Neural cell (in vitro differentiated cells): ENCODE results near the gene ARNT2. TPM values are rescaled to one million over a fixed set of nuclear protein-coding genes. Genes with fewer than 3 reads are reported as not detected.

Source experiments
- H2AFZ ChIP-seq: fragments of 200-600, 300-800 bp; sonication (generic), shearing (Covaris generic); 2 replicates; pipeline ENCODE4 v1.6.0; 2014; ENCODE audit warnings: low read depth, mild to moderate bottlenecking, antibody characterized with exemption, low read length, moderate library complexity
- H3F3A ChIP-seq: fragments of 200-600 bp; shearing (Covaris generic); 2 replicates; pipeline ENCODE4 v1.6.1; 2016; ENCODE audit warnings: mild to moderate bottlenecking, moderate library complexity, mixed read lengths, antibody characterized with exemption, low read length; ENCODE audit not compliant: insufficient read depth, poor library complexity, severe bottlenecking
- H3K27ac ChIP-seq: fragments of 200-600, 300-800 bp; sonication (generic), shearing (Covaris generic); 2 replicates; pipeline ENCODE4 v1.5.1; 2014; ENCODE audit warnings: mild to moderate bottlenecking, low read length, moderate library complexity
- H3K27me3 ChIP-seq: fragments of 300-800, 200-600 bp; sonication (generic), shearing (Covaris generic); 2 replicates; pipeline ENCODE4 v1.6.0; 2014; ENCODE audit warnings: mild to moderate bottlenecking, low read depth, low read length, moderate library complexity; ENCODE audit not compliant: insufficient read depth
- H3K36me3 ChIP-seq: fragments of 300-800, 200-600 bp; sonication (generic), shearing (Covaris generic); 2 replicates; pipeline ENCODE4 v1.5.1; 2014; ENCODE audit warnings: mild to moderate bottlenecking, antibody characterized with exemption, low read length, moderate library complexity; ENCODE audit not compliant: insufficient read depth
- H3K4me2 ChIP-seq: fragments of 300-800, 200-600 bp; sonication (generic), shearing (Covaris generic); 2 replicates; pipeline ENCODE4 v1.6.0; 2014; ENCODE audit warnings: mild to moderate bottlenecking, low read length
- H3K4me3 ChIP-seq: fragments of 300-800, 200-600 bp; sonication (generic), shearing (Covaris generic); 2 replicates; pipeline ENCODE4 v1.5.1; 2014; ENCODE audit warnings: mild to moderate bottlenecking, low read length, moderate library complexity
- H3K79me2 ChIP-seq: fragments of 200-600 bp; shearing (Covaris generic); replicated peaks from 2 replicates; pipeline ENCODE4 v1.6.0; 2014; ENCODE audit warnings: mild to moderate bottlenecking, low read length, moderate library complexity; ENCODE audit not compliant: insufficient read depth
- H3K9ac ChIP-seq: fragments of 300-800, 200-600 bp; sonication (generic), shearing (Covaris generic); 2 replicates; pipeline ENCODE4 v1.6.1; 2016; ENCODE audit warnings: mild to moderate bottlenecking, low read length, mixed read lengths
- H3K9me2 ChIP-seq: fragments of 200-600 bp; shearing (Covaris generic); 2 replicates; pipeline ENCODE4 v1.6.1; 2016; ENCODE audit warnings: mild to moderate bottlenecking, low read length, mixed read lengths; ENCODE audit not compliant: insufficient read depth
- H3K9me3 ChIP-seq: fragments of 200-600, 300-800 bp; sonication (generic), shearing (Covaris generic); 2 replicates; pipeline ENCODE4 v1.6.1; 2016; ENCODE audit warnings: mild to moderate bottlenecking, mixed run types, low read length, moderate library complexity, mixed read lengths
- H4K20me1 ChIP-seq: fragments of 200-600 bp; shearing (Covaris generic); 2 replicates; pipeline ENCODE4 v1.6.1; 2016; ENCODE audit warnings: mild to moderate bottlenecking, mixed run types; ENCODE audit not compliant: insufficient read depth
- EP300 ChIP-seq: fragments of 450-650 bp; conservative IDR thresholded peaks from 2 replicates; pipeline ENCODE4 v1.6.1; 2014; ENCODE audit warnings: antibody characterized with exemption, mild to moderate bottlenecking, moderate library complexity; ENCODE audit not compliant: poor library complexity, severe bottlenecking
- EZH2 ChIP-seq: fragments of 200-600, 300-800 bp; shearing (Covaris generic), sonication (generic); IDR thresholded peaks from 2 replicates; pipeline ENCODE4 v1.6.1; 2014; ENCODE audit warnings: antibody characterized with exemption, low read length, borderline replicate concordance, mild to moderate bottlenecking; ENCODE audit not compliant: insufficient read depth, poor library complexity, severe bottlenecking
- MXI1 ChIP-seq: fragments of 450-650 bp; conservative IDR thresholded peaks from 2 replicates; pipeline ENCODE4 v1.6.1; 2014; ENCODE audit warnings: antibody characterized with exemption, mild to moderate bottlenecking; ENCODE audit not compliant: poor library complexity, severe bottlenecking
- POLR2AphosphoS5 ChIP-seq: IDR thresholded peaks from 2 replicates; pipeline ENCODE4 v1.6.1; 2012
- RAD21 ChIP-seq: fragments of 450-650 bp; conservative IDR thresholded peaks from 2 replicates; pipeline ENCODE4 v1.6.1; 2014; ENCODE audit warnings: antibody characterized with exemption, mild to moderate bottlenecking, moderate library complexity
- SMC3 ChIP-seq: fragments of 450-650 bp; conservative IDR thresholded peaks from 2 replicates; pipeline ENCODE4 v1.6.1; 2014; ENCODE audit warnings: antibody characterized with exemption, mild to moderate bottlenecking, moderate library complexity; ENCODE audit not compliant: poor library complexity
- TAF1 ChIP-seq: IDR thresholded peaks from 2 replicates; pipeline ENCODE4 v1.6.1; 2012; ENCODE audit warnings: low read depth
- polyA plus RNA-seq: library from polyadenylated mRNA; depleted of rRNA; stranded (reverse); fragments of >200 nt; gene quantifications from 2 replicates; pipeline ENCODE4 v1.2.3, GENCODE V29; 2014
- TF ChIP-seq, protein P1 (sequence below): fragments of 450-650 bp; IDR thresholded peaks from 2 replicates; pipeline ENCODE4 v1.5.1; 2014; ENCODE audit warnings: antibody characterized with exemption, mild to moderate bottlenecking, moderate library complexity; ENCODE audit not compliant: poor library complexity, severe bottlenecking
- TF ChIP-seq, protein P2 (sequence below): IDR thresholded peaks from 2 replicates; pipeline ENCODE4 v1.6.1; 2012; ENCODE audit warnings: borderline replicate concordance

Gene ARNT2
- polyA plus RNA-seq, 1 donor from 2014 or later: 41.2 TPM

DNA sequence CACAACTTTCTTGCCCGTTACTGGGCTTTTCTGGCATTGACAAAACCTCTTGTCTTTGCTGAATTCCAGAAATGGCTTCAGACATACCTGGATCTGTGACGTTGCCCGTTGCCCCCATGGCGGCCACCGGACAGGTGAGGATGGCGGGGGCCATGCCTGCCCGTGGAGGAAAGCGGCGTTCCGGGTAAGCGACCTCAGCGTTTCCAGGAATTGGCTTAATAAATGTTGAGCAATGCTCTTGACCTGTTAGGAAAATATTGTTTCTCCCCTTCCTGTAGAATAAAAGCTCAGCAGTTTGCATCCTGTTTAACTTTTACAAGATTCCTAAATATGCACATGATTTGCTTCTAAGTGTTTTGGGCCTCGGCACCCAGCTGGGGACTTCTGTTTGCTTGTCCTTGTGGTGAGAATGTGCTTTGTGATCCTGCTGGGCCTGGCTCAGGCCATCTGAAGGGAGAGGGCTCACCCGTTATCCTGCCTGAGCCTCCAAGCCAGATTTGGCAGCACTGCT, 46.7 kb downstream of the ARNT2 start:
- Histone ChIP-seq H3K27me3 (no peaks in the 10 kb centered on the region), H3K27ac (no peak overlapping the region), H3K4me3 (no peak overlapping the region), H3K79me2 (no peaks in the 10 kb centered on the region), H2AFZ (no peak overlapping the region), H3F3A (no peaks in the 10 kb centered on the region), H3K4me2 (no peak overlapping the region), H3K9me3 (no peaks in the 10 kb centered on the region), H3K9me2 (no peaks in the 10 kb centered on the region), H3K9ac (no peak overlapping the region), H3K36me3 (no peaks in the 10 kb centered on the region), H4K20me1 (no peaks in the 10 kb centered on the region)
- TF ChIP-seq SMC3 (no peak), EP300 (no peak), MXI1 (no peak), RAD21 (no peak), EZH2 (no peak), TAF1 (no peak), POLR2AphosphoS5 (no peak)
- TF ChIP-seq, protein P1, sequence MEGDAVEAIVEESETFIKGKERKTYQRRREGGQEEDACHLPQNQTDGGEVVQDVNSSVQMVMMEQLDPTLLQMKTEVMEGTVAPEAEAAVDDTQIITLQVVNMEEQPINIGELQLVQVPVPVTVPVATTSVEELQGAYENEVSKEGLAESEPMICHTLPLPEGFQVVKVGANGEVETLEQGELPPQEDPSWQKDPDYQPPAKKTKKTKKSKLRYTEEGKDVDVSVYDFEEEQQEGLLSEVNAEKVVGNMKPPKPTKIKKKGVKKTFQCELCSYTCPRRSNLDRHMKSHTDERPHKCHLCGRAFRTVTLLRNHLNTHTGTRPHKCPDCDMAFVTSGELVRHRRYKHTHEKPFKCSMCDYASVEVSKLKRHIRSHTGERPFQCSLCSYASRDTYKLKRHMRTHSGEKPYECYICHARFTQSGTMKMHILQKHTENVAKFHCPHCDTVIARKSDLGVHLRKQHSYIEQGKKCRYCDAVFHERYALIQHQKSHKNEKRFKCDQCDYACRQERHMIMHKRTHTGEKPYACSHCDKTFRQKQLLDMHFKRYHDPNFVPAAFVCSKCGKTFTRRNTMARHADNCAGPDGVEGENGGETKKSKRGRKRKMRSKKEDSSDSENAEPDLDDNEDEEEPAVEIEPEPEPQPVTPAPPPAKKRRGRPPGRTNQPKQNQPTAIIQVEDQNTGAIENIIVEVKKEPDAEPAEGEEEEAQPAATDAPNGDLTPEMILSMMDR: no peak
- TF ChIP-seq, protein P2, sequence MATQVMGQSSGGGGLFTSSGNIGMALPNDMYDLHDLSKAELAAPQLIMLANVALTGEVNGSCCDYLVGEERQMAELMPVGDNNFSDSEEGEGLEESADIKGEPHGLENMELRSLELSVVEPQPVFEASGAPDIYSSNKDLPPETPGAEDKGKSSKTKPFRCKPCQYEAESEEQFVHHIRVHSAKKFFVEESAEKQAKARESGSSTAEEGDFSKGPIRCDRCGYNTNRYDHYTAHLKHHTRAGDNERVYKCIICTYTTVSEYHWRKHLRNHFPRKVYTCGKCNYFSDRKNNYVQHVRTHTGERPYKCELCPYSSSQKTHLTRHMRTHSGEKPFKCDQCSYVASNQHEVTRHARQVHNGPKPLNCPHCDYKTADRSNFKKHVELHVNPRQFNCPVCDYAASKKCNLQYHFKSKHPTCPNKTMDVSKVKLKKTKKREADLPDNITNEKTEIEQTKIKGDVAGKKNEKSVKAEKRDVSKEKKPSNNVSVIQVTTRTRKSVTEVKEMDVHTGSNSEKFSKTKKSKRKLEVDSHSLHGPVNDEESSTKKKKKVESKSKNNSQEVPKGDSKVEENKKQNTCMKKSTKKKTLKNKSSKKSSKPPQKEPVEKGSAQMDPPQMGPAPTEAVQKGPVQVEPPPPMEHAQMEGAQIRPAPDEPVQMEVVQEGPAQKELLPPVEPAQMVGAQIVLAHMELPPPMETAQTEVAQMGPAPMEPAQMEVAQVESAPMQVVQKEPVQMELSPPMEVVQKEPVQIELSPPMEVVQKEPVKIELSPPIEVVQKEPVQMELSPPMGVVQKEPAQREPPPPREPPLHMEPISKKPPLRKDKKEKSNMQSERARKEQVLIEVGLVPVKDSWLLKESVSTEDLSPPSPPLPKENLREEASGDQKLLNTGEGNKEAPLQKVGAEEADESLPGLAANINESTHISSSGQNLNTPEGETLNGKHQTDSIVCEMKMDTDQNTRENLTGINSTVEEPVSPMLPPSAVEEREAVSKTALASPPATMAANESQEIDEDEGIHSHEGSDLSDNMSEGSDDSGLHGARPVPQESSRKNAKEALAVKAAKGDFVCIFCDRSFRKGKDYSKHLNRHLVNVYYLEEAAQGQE: no peak

DNA sequence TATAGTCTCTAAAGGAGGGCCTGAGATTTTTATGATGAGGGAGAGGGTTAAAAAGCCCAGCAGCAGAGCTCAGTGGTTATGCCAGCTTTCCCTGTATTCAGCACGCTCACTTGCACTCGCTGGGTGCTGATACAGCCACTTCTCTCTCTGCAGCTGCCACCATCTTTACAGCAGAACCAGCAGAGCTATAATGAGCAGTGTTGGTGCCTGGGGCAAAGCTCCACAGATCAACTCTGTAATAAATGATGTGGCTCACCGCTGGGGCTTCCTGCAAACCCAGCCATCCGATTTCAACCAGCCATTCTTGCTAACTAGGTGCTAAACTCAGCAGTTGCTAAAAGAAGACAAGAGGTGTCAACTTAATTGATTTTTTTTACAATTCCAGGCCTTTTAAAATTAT, 48.0 kb downstream of the ARNT2 start:
- Histone ChIP-seq H3K9me3 (no peaks in the 10 kb centered on the region), H3K27me3 (no peaks in the 10 kb centered on the region), H3K9ac (no peak overlapping the region), H3K27ac (no peak overlapping the region), H3K4me2 (no peak overlapping the region), H3F3A (no peaks in the 10 kb centered on the region), H2AFZ (no peak overlapping the region), H3K36me3 (no peaks in the 10 kb centered on the region), H3K79me2 (peaks cover 4% of the 10 kb centered on the region), H3K4me3 (no peak overlapping the region), H3K9me2 (no peaks in the 10 kb centered on the region), H4K20me1 (no peaks in the 10 kb centered on the region)
- TF ChIP-seq, protein P2: no peak
- TF ChIP-seq SMC3 (no peak), EZH2 (no peak), POLR2AphosphoS5 (no peak), TAF1 (no peak), MXI1 (no peak), EP300 (no peak), RAD21 (no peak)
- TF ChIP-seq, protein P1: no peak
